SK-N-SH (cell line): ENCODE results near the gene METTL14. TPM values are rescaled to one million over a fixed set of nuclear protein-coding genes. Genes with fewer than 3 reads are reported as not detected.

Source experiments
- CTCF ChIA-PET: fragments of 300-600, 350-600 bp; formaldehyde crosslinking; extraction: SDS; loops from one replicate; lab custom pipeline; 2021; lab: Yijun Ruan, JAX
- POLR2A ChIA-PET: fragments of 350-600 bp; sonication (Branson Sonifier 250); formaldehyde crosslinking; extraction: SDS; loops from one replicate; lab custom pipeline; 2020; ENCODE audit warnings: antibody characterized with exemption, inconsistent platforms; lab: Yijun Ruan, JAX
- DNase-seq: peaks from one replicate; pipeline ENCODE4 v3.0.0; 2012
- H2AFZ ChIP-seq: fragments of 200-600 bp; sonication (generic); 2 replicates; pipeline ENCODE4 v1.8.1; 2016; ENCODE audit warnings: antibody characterized with exemption, mild to moderate bottlenecking, low read depth
- H3F3A ChIP-seq: fragments of 200-600 bp; sonication (generic); replicated peaks from 2 replicates; pipeline ENCODE3; 2016; ENCODE audit warnings: antibody characterized with exemption, mild to moderate bottlenecking; ENCODE audit not compliant: insufficient read depth
- H3K27ac ChIP-seq, 2 experiments: fragments of 200-500 bp in 1 of 2; fragments of 200-600 bp in 1 of 2; sonication (Bioruptor generic) in 1 of 2; sonication (generic), shearing (Covaris generic) in 1 of 2; 2 replicates each; pipeline versions ENCODE4 v1.5.1 to v1.6.1; 2014 to 2016; ENCODE audit warnings: low read depth in 2 of 2, inconsistent platforms in 1 of 2, low read length in 1 of 2, mild to moderate bottlenecking in 1 of 2, mixed read lengths in 1 of 2
- H3K27me3 ChIP-seq: fragments of 200-600 bp; sonication (generic), shearing (Covaris generic); 2 replicates; pipeline ENCODE4 v1.6.1; 2016; ENCODE audit warnings: mixed run types; ENCODE audit not compliant: insufficient read depth
- H3K36me3 ChIP-seq, 2 experiments: fragments of 200-500 bp in 1 of 2; fragments of 200-600 bp in 1 of 2; sonication (Bioruptor generic) in 1 of 2; sonication (generic) in 1 of 2; replicated peaks in 1 of 2; 2 replicates each; pipeline versions ENCODE3 to v1.5.1; 2014 to 2016; ENCODE audit warnings: low read length in 1 of 2, mild to moderate bottlenecking in 1 of 2; ENCODE audit not compliant: insufficient read depth in 2 of 2, control insufficient read depth in 1 of 2
- H3K4me1 ChIP-seq, 2 experiments: fragments of 200-500 bp in 1 of 2; fragments of 200-600 bp in 1 of 2; sonication (Bioruptor generic) in 1 of 2; sonication (generic), shearing (Covaris generic) in 1 of 2; 2 replicates each; pipeline versions ENCODE4 v1.5.1 to v1.6.1; 2014 to 2016; ENCODE audit warnings: low read depth in 1 of 2, low read length in 1 of 2, mixed run types in 1 of 2; ENCODE audit not compliant: insufficient read depth in 2 of 2, control insufficient read depth in 1 of 2
- H3K4me2 ChIP-seq: fragments of 200-600 bp; sonication (generic), shearing (Covaris generic); 2 replicates; pipeline ENCODE4 v1.6.1; 2017; ENCODE audit warnings: mixed run types
- H3K4me3 ChIP-seq, 2 experiments: fragments of 200-500 bp in 1 of 2; fragments of 200-600 bp in 1 of 2; sonication (Bioruptor generic) in 1 of 2; sonication (generic), shearing (Covaris generic) in 1 of 2; 2 replicates each; pipeline versions ENCODE4 v1.5.1 to v1.8.1; 2014 to 2016; ENCODE audit warnings: low read depth in 2 of 2, inconsistent platforms in 1 of 2, low read length in 1 of 2, mild to moderate bottlenecking in 1 of 2, mixed read lengths in 1 of 2, moderate library complexity in 1 of 2
- H3K79me2 ChIP-seq: fragments of 200-600 bp; sonication (generic); 2 replicates; pipeline ENCODE4 v1.8.1; 2017; ENCODE audit warnings: mild to moderate bottlenecking; ENCODE audit not compliant: insufficient read depth
- H3K9ac ChIP-seq: fragments of 200-600 bp; sonication (generic); 2 replicates; pipeline ENCODE4 v1.6.1; 2017; ENCODE audit warnings: mixed run types
- H3K9me2 ChIP-seq: fragments of 200-600 bp; sonication (generic); 2 replicates; pipeline ENCODE4 v1.6.1; 2017; ENCODE audit warnings: mixed run types
- H3K9me3 ChIP-seq: fragments of 200-600 bp; sonication (generic); 2 replicates; pipeline ENCODE4 v1.6.1; 2017; ENCODE audit warnings: mixed run types, mild to moderate bottlenecking, moderate library complexity
- H4K20me1 ChIP-seq: fragments of 200-600 bp; sonication (generic); 2 replicates; pipeline ENCODE4 v1.6.1; 2017; ENCODE audit warnings: mild to moderate bottlenecking, mixed run types; ENCODE audit not compliant: insufficient read depth
- EP300 ChIP-seq, 2 experiments: IDR thresholded peaks; 2 replicates each; pipeline versions ENCODE4 v1.4.0 to v1.6.1; 2012; ENCODE audit warnings: borderline replicate concordance in 1 of 2, low read depth in 1 of 2, low read length in 1 of 2
- GATA2 ChIP-seq: sonication (generic); formaldehyde crosslinking; IDR thresholded peaks from 2 replicates; pipeline ENCODE4 v1.5.0; 2020; ENCODE audit warnings: mild to moderate bottlenecking, missing genetic modification reagents
- MEF2A ChIP-seq: IDR thresholded peaks from 2 replicates; pipeline ENCODE4 v1.4.0; 2012; ENCODE audit warnings: low read depth, borderline replicate concordance
- RAD21 ChIP-seq: IDR thresholded peaks from 2 replicates; pipeline ENCODE4 v1.6.1; 2012; ENCODE audit warnings: mild to moderate bottlenecking, low read length
- RCOR1 ChIP-seq: fragments of 150-350 bp; IDR thresholded peaks from 2 replicates; pipeline ENCODE4 v1.6.1; 2017; ENCODE audit warnings: antibody characterized with exemption, low read length
- SIN3A ChIP-seq: IDR thresholded peaks from 2 replicates; pipeline ENCODE4 v1.6.1; 2012; ENCODE audit warnings: low read depth, mild to moderate bottlenecking, low read length, moderate library complexity, borderline replicate concordance
- TCF12 ChIP-seq: IDR thresholded peaks from 2 replicates; pipeline ENCODE4 v1.4.0; 2012
- WGBS: methylation state at CpG from one replicate; pipeline ENCODE4 v1.1.6; 2017; ENCODE audit warnings: low lambda C conversion rate; 5-methylcytosine and 5-hydroxymethylcytosine counted together
- polyA plus RNA-seq, 3 experiments: library from polyadenylated mRNA; depleted of rRNA; stranded (reverse); fragments of >200 nt; gene quantifications; 2 replicates each; pipeline ENCODE4 v1.2.3, GENCODE V29; 2012
- TF ChIP-seq, protein P1 (sequence below): IDR thresholded peaks from 2 replicates; pipeline ENCODE4; 2012
- TF ChIP-seq, protein P2 (sequence below): fragments of 150-350 bp; IDR thresholded peaks from 2 replicates; pipeline ENCODE4 v1.6.1; 2017; ENCODE audit warnings: antibody characterized with exemption, low read length, low read depth, borderline replicate concordance

Gene METTL14
- polyA plus RNA-seq, 1 of the 3 experiments (the other 2 are of a cell fraction): 11.0 TPM

DNA sequence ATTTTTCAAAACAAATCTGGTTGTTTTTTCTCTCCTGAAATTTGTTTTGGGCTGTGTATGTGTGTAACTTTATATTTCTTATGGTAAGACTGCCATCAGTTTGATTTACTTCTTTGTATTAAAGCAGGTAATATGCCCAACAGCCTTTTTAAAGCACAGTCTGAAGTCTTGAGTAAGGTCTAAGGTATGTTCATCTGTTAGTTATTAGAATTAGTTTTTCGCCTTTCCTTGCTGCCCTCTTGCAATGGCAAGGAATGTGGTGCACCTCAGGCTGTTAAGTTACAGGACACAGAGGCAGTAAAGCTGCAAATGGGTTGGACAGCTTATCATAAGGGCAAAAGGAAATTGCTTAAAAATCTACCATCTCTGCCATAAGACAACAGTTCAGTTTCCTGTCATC is 71.8 kb downstream of the METTL14 start:
- no peaks in the 10 kb centered on the region for H3K9me3 ChIP-seq
- H4K20me1 ChIP-seq: peaks cover 5% of the 10 kb centered on the region; the same call in 1 of the 2 replicates
- H3K9me2 ChIP-seq: no peaks in the 10 kb centered on the region
- no peak for TF ChIP-seq RCOR1
- TF ChIP-seq SIN3A: no peak
- TF ChIP-seq, protein P1, sequence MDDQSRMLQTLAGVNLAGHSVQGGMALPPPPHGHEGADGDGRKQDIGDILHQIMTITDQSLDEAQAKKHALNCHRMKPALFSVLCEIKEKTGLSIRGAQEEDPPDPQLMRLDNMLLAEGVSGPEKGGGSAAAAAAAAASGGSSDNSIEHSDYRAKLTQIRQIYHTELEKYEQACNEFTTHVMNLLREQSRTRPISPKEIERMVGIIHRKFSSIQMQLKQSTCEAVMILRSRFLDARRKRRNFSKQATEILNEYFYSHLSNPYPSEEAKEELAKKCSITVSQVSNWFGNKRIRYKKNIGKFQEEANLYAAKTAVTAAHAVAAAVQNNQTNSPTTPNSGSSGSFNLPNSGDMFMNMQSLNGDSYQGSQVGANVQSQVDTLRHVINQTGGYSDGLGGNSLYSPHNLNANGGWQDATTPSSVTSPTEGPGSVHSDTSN: peak; percentile 33; the same call in 1 of the 2 replicates
- TF ChIP-seq TCF12: peak; percentile 74
- no peaks in the 10 kb centered on the region for H3K27me3 ChIP-seq
- H3F3A ChIP-seq: peaks cover 32% of the 10 kb centered on the region
- 58% methylated on average over 1 of the region's 1 CpG for WGBS
- no peak for DNase-seq
- H2AFZ ChIP-seq: no peak overlapping the region
- peaks cover 56 to 57% of the 10 kb centered on the region in 2 experiments; a peak in 3 of 4 replicates for H3K4me1 ChIP-seq
- CTCF ChIA-PET: interaction anchor here (0.6 to 2.2 kb wide), 7 partner anchors 10 to 133 kb away, joined by 3 to 9 read pairs (median 5); partner anchors contain the start of gene SYNPO2
- no peak overlapping the region for H3K4me3 ChIP-seq
- no peak overlapping the region for H3K9ac ChIP-seq
- H3K36me3 ChIP-seq: peaks cover 44 to 75% of the 10 kb centered on the region in 2 experiments
- POLR2A ChIA-PET: no interaction called here
- no peak overlapping the region for H3K4me2 ChIP-seq
- peaks cover 68% of the 10 kb centered on the region for H3K79me2 ChIP-seq
- peak overlapping the region; percentile 69 to 99; a peak in 3 of 4 replicates for H3K27ac ChIP-seq

DNA sequence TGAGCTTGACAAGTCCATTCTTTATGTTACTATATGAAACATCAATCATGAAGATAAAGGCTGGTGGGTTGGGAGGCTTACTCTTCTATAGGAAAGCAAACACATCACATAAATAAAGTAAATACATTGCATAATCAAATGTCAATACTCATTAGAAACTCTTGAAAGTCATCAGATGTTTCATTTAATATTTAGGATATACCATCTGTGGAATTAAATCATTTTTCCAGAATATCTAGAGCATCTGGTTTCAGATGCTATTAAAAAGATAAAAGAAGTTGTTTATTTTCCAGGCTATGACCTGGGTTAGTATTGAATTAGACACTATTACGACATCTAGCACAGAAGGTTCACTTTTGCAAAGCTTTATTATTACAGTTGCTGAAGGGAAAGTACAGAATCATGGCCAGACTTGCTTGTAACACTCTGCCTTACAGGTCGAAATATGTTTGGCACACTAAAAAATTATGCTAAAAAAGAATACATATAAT is 72.6 kb downstream of the METTL14 start:
- no peak overlapping the region for H3K4me3 ChIP-seq
- H3K4me1 ChIP-seq: peaks cover 61 to 64% of the 10 kb centered on the region in 2 experiments; a peak in 3 of 4 replicates
- POLR2A ChIA-PET: no interaction called here
- WGBS: 40% methylated on average over 2 of the region's 2 CpGs
- DNase-seq: no peak
- H3K9ac ChIP-seq: no peak overlapping the region
- peaks cover 36 to 67% of the 10 kb centered on the region in 2 experiments for H3K36me3 ChIP-seq
- H3K9me2 ChIP-seq: no peaks in the 10 kb centered on the region
- H3K9me3 ChIP-seq: no peaks in the 10 kb centered on the region
- TF ChIP-seq MEF2A: no peak
- TF ChIP-seq GATA2 (CRISPR knock-in tag): peak; percentile 70
- TF ChIP-seq RCOR1: 0 out of 2 replicates have a peak, but pooled peaks have one; percentile 6
- TF ChIP-seq, protein P2, sequence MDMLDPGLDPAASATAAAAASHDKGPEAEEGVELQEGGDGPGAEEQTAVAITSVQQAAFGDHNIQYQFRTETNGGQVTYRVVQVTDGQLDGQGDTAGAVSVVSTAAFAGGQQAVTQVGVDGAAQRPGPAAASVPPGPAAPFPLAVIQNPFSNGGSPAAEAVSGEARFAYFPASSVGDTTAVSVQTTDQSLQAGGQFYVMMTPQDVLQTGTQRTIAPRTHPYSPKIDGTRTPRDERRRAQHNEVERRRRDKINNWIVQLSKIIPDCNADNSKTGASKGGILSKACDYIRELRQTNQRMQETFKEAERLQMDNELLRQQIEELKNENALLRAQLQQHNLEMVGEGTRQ: no peak
- TF ChIP-seq RAD21: no peak
- TF ChIP-seq EP300 (IDR thresholded peaks at IDR 0.05; ENCODE audit: borderline replicate concordance in 1 of 2, low read depth in 1 of 2, low read length in 1 of 2): peak in 1 of 2 experiments; percentile 48; a peak in 1 of 4 replicates
- H3F3A ChIP-seq: peaks cover 28% of the 10 kb centered on the region
- H4K20me1 ChIP-seq: peaks cover 5% of the 10 kb centered on the region; the same call in 1 of the 2 replicates
- peak overlapping the region; percentile 69 to 99 for H3K27ac ChIP-seq
- H3K4me2 ChIP-seq: peak overlapping the region; percentile 23; the same call in 1 of the 2 replicates
- H3K27me3 ChIP-seq: no peaks in the 10 kb centered on the region
- H2AFZ ChIP-seq: no peak overlapping the region
- H3K79me2 ChIP-seq: peaks cover 73% of the 10 kb centered on the region
- CTCF ChIA-PET: interaction anchor here (1.0 to 2.2 kb wide), 4 partner anchors 13 to 285 kb away, joined by 3 to 9 read pairs (median 6); partner anchors contain the start of gene SYNPO2
